ENCODE results near the gene BTD.

- TF ChIP-seq CTCF (IDR thresholded peaks at IDR 0.05; ENCODE audit: low read length) = no peak
- no peak for TF ChIP-seq EZH2 (IDR thresholded peaks at IDR 0.05; ENCODE audit: borderline replicate concordance, low read length)
Observed at GRCh38 chr3:15631426-15632211, 30.1 kb downstream of the BTD start.

All from OCI-LY1 (cell line).